GM12878 (cell line): ENCODE results near the gene RTN4. TPM values are rescaled to one million over a fixed set of nuclear protein-coding genes. Genes with fewer than 3 reads are reported as not detected.

Experiments used
- ATAC-seq: fragments of 200-7000 bp; cut with Tn5 transposase; 3 replicates; pipeline ENCODE4 v1.9.1; 2020; ENCODE audit warnings: mild to moderate bottlenecking, moderate library complexity
- BruUV-seq: library from RNA; stranded (reverse); fragments of 400-500 nt; replicated peaks from 2 replicates; lab custom pipeline; 2021; lab: Mats Ljungman, UMichigan
- CTCF ChIA-PET: fragments of 300-600 bp; sonication (Branson Sonifier 250); formaldehyde crosslinking; extraction: SDS; loops from one replicate; lab custom pipeline; 2021; ENCODE audit warnings: inconsistent platforms; lab: Yijun Ruan, JAX
- POLR2A ChIA-PET: fragments of 350-600 bp; formaldehyde crosslinking; extraction: SDS; loops from one replicate; lab custom pipeline; 2021; ENCODE audit warnings: inconsistent platforms; lab: Charles Lee
- RAD21 ChIA-PET: fragments of 300-600 bp; sonication (Branson Sonifier 250); formaldehyde crosslinking; loops from one replicate; lab custom pipeline; 2023; ENCODE audit warnings: antibody characterized with exemption; ENCODE audit not compliant: unreplicated experiment; lab: Charles Lee
- SMC1A ChIA-PET: fragments of 300-600 bp; sonication (Branson Sonifier 250); formaldehyde crosslinking; loops from one replicate; lab custom pipeline; 2023; ENCODE audit not compliant: unreplicated experiment, uncharacterized antibody; lab: Charles Lee
- DNase-seq: peaks from one replicate; pipeline ENCODE4 v3.0.0-alpha.2; 2011; ENCODE audit warnings: low read depth, low spot score
- FAIRE-seq: peaks from 3 replicates; lab custom pipeline; 2011; peaks lifted over from hg19 to GRCh38; lab: Jason Lieb, UNC
- H2AFZ ChIP-seq: 2 replicates; pipeline ENCODE4 v1.6.0; 2011; ENCODE audit warnings: low read depth, low read length, control low read depth; ENCODE audit not compliant: control insufficient read depth
- H3K27ac ChIP-seq: 2 replicates; pipeline ENCODE4 v1.5.1; 2011; ENCODE audit warnings: control low read depth; ENCODE audit not compliant: control insufficient read depth, insufficient read depth
- H3K27me3 ChIP-seq, 2 experiments: replicated peaks in 1 of 2; 2 replicates each; pipeline versions ENCODE4 v1.6.0 to v1.6.1; 2011; ENCODE audit warnings: low read length in 1 of 2; ENCODE audit not compliant: control insufficient read depth in 2 of 2, insufficient read depth in 2 of 2
- H3K36me3 ChIP-seq, 2 experiments: 2 replicates each; pipeline ENCODE4 v1.5.1; 2011; ENCODE audit warnings: low read length in 1 of 2; ENCODE audit not compliant: control insufficient read depth in 2 of 2, insufficient read depth in 2 of 2
- H3K4me1 ChIP-seq: 2 replicates; pipeline ENCODE4 v1.6.1; 2011; ENCODE audit warnings: mild to moderate bottlenecking, low read length, moderate library complexity, mixed read lengths; ENCODE audit not compliant: control insufficient read depth, insufficient read depth
- H3K4me2 ChIP-seq: 2 replicates; pipeline ENCODE4 v1.6.0; 2011; ENCODE audit warnings: control low read depth; ENCODE audit not compliant: control insufficient read depth, insufficient read depth
- H3K4me3 ChIP-seq: fragments of 200-600 bp; sonication (generic); 2 replicates; pipeline ENCODE4 v1.5.1; 2016
- H3K79me2 ChIP-seq: 2 replicates; pipeline ENCODE4 v1.6.0; 2011; ENCODE audit warnings: low read length; ENCODE audit not compliant: control insufficient read depth, insufficient read depth
- H3K9ac ChIP-seq: 2 replicates; pipeline ENCODE4 v1.8.0; 2011; ENCODE audit warnings: low read length, control low read depth, mixed read lengths; ENCODE audit not compliant: control insufficient read depth, insufficient read depth
- H3K9me3 ChIP-seq: replicated peaks from 3 replicates; pipeline ENCODE4 v1.5.1; 2011; ENCODE audit warnings: mild to moderate bottlenecking, low read length; ENCODE audit not compliant: control insufficient read depth, insufficient read depth
- H4K20me1 ChIP-seq: 2 replicates; pipeline ENCODE4 v1.6.0; 2011; ENCODE audit not compliant: control insufficient read depth, insufficient read depth
- ATF3 ChIP-seq: IDR thresholded peaks from 2 replicates; pipeline ENCODE4 v1.6.1; 2011; ENCODE audit warnings: low read depth, mild to moderate bottlenecking, low read length, moderate library complexity, borderline replicate concordance; ENCODE audit errors: extremely low read depth
- CBX5 ChIP-seq: sonication (generic); IDR thresholded peaks from 2 replicates; pipeline ENCODE4 v1.6.1; 2016; ENCODE audit warnings: low read depth, moderate library complexity, mild to moderate bottlenecking, inconsistent platforms
- PAX5 ChIP-seq: IDR thresholded peaks from 2 replicates; pipeline ENCODE4 v1.6.1; 2011; ENCODE audit warnings: low read depth, low read length, borderline replicate concordance
- SMC3 ChIP-seq: IDR thresholded peaks from 2 replicates; pipeline ENCODE4 v1.6.1; 2011; ENCODE audit warnings: low read length, improper control_type of control experiment, borderline replicate concordance
- SPI1 ChIP-seq: IDR thresholded peaks from 2 replicates; pipeline ENCODE4 v1.6.1; 2011; ENCODE audit warnings: low read depth, mild to moderate bottlenecking, low read length, moderate library complexity, borderline replicate concordance; ENCODE audit not compliant: insufficient read depth
- ZBED1 ChIP-seq: IDR thresholded peaks from 2 replicates; pipeline ENCODE4 v1.6.1; 2016; ENCODE audit warnings: borderline replicate concordance
- ZSCAN29 ChIP-seq: fragments of 450-650 bp; IDR thresholded peaks from 2 replicates; pipeline ENCODE4 v1.6.1; 2017; ENCODE audit warnings: mild to moderate bottlenecking, moderate library complexity
- WGBS: methylation state at CpG from one replicate; pipeline ENCODE4 v1.1.6; 2016; ENCODE audit warnings: low lambda C conversion rate; ENCODE audit not compliant: insufficient replicate concordance, insufficient coverage; ENCODE audit errors: missing lambda C conversion rate; 5-methylcytosine and 5-hydroxymethylcytosine counted together
- in situ Hi-C: fragments of 300-500 bp; cut with MboI; formaldehyde crosslinking; loops from 9 replicates; pipeline ENCODE4 v1.14.3; 2018; ENCODE audit warnings: mixed read lengths
- intact Hi-C: fragments of 100-400 bp; cut with micrococcal nuclease; formaldehyde crosslinking; loops from one replicate; pipeline ENCODE4 v1.14.2; 2022; ENCODE audit not compliant: unreplicated experiment
- polyA plus RNA-seq, 11 experiments: library from polyadenylated mRNA; depleted of rRNA in 4 of 11; unstranded in 6 of 11; stranded (reverse) in 5 of 11; fragments of >200 nt; fragmentation: Nextera tagmentation in 4 of 11; fragmentation: Illumina TruSeq in 1 of 11; extraction: Ambion mirVana in 4 of 11; extraction: Trizol in 1 of 11; gene quantifications; 1 replicate in 1 of 11; 2 replicates in 10 of 11; pipeline versions ENCODE4 v1.2.1 to v1.2.3, GENCODE V29; 2011 to 2016; ENCODE audit warnings: inconsistent platforms in 2 of 11, missing spikeins in 2 of 11, low read depth in 1 of 11
- total RNA-seq, 4 experiments: library from RNA; depleted of rRNA in 3 of 4; stranded (reverse); fragments of >200 nt in 3 of 4; fragmentation: Illumina TruSeq in 1 of 4; extraction: Trizol in 1 of 4; gene quantifications; 2 replicates each; pipeline versions ENCODE4 v1.2.1 to v1.2.3, GENCODE V29; 2013 to 2021

Gene RTN4
- total and polyA plus RNA-seq, 10 of the 15 experiments (the other 5 are each of a cell fraction or from before 2014, with no cell fraction given): 56.0 to 133 (median 83.3) TPM

DNA sequence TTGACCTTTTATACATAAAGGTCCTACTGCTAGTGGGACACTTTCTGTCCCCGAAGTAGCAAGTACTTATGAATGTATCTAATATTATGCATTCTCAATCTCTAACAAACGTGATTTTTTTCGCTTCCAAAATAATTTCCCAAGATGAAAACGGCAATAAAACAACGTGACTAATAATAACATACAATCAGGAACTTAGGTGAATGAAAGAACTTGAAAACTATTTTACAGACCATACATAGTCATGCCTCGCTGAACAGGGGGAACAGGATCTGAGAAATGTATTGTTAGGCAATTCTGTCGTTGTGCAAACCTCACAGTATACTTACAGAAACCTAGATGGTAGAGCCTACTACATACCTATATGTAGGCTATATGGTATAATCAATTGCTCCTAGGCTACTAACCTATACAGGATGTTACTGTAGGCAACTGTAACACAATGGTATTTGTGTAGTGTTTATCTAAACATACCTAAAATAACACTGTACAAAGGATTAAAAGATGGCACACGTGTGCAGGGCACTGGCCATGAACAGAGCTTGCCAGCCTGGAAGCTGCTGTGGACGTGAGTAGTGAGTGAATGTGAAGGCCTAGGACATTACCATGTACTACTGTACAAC lies 2.5 kb downstream of the RTN4 start:
- H3K27ac ChIP-seq: peak overlapping the region; percentile 86

More for the DNA sequence above, 2.5 kb downstream of the RTN4 start:
- Histone ChIP-seq H2AFZ (no peak overlapping the region), H3K4me3 (peak overlapping the region; percentile 85), H3K4me1 (0 out of 2 replicates have a peak, but pooled peaks cover 5% of the 10 kb centered on the region), H3K79me2 (peaks cover 77% of the 10 kb centered on the region), H3K9ac (peak overlapping the region; percentile 97), H3K4me2 (peak overlapping the region; percentile 32), H3K27me3 (no peaks in the 10 kb centered on the region)
- WGBS: 25% methylated on average over 9 of the region's 9 CpGs
- no peak for FAIRE-seq
- TF ChIP-seq SPI1 (peak; percentile 51; the same call in 1 of the 2 replicates), ATF3 (no peak), ZSCAN29 (no peak), ZBED1 (0 out of 2 replicates have a peak, but pooled peaks have one; percentile 24), CBX5 (no peak), PAX5 (peak; percentile 98), SMC3 (peak; percentile 8; the same call in 1 of the 2 replicates)
- TF ChIP-seq, all 136 proteins: peak for 4
- DNase-seq (no peak), ATAC-seq (peak; percentile 9)
- SMC1A ChIA-PET: interaction anchor here (0.6 to 7.5 kb wide), 21 partner anchors 10 to 316 kb away, joined by 3 to 98 read pairs (median 8); no protein-coding TSS in a partner anchor
- POLR2A ChIA-PET: interaction anchor here (0.5 to 4.2 kb wide), 14 partner anchors 8 to 1044 kb away, joined by 3 to 37 read pairs (median 4); no protein-coding TSS in a partner anchor
- Histone ChIP-seq H3K9me3 (no peaks in the 10 kb centered on the region), H3K36me3 (no peaks in the 10 kb centered on the region), H4K20me1 (no peaks in the 10 kb centered on the region)
- RAD21 ChIA-PET: interaction anchor here (0.8 to 5.0 kb wide), 20 partner anchors 10 to 180 kb away, joined by 3 to 107 read pairs (median 6); no protein-coding TSS in a partner anchor
- BruUV-seq: no TSS peak
- in situ Hi-C loops (no loop called here), intact Hi-C loops (loop anchor here (10.0 kb wide), 2 partner anchors 367 to 473 kb away; partner anchors contain the start of gene CCDC88A)
- CTCF ChIA-PET: interaction anchor here (0.6 to 7.5 kb wide), 25 partner anchors 8 to 372 kb away, joined by 3 to 146 read pairs (median 6); no protein-coding TSS in a partner anchor
